HepG2 (cell line): ENCODE results near the gene NOL4L. TPM values are rescaled to one million over a fixed set of nuclear protein-coding genes. Genes with fewer than 3 reads are reported as not detected.

Source experiments
- BCL6 ChIP-seq: IDR thresholded peaks from 2 replicates; pipeline ENCODE4 v1.6.1; 2016; ENCODE audit warnings: missing genetic modification reagents, missing compliant biosample characterization
- CBX5 ChIP-seq: sonication (generic); formaldehyde crosslinking; IDR thresholded peaks from 2 replicates; pipeline ENCODE4 v1.4.0; 2020; ENCODE audit warnings: missing genetic modification reagents, borderline replicate concordance
- CERS6 ChIP-seq: sonication (generic); formaldehyde crosslinking; IDR thresholded peaks from 2 replicates; pipeline ENCODE4 v1.5.0; 2020; ENCODE audit warnings: missing genetic modification reagents
- DMAP1 ChIP-seq: IDR thresholded peaks from 2 replicates; pipeline ENCODE4 v1.6.1; 2016
- FOXM1 ChIP-seq: sonication (generic); formaldehyde crosslinking; IDR thresholded peaks from 2 replicates; pipeline ENCODE4 v1.5.0; 2020; ENCODE audit warnings: missing genetic modification reagents
- GLMP ChIP-seq: sonication (generic); formaldehyde crosslinking; IDR thresholded peaks from 2 replicates; pipeline ENCODE4 v1.9.0; 2021; ENCODE audit warnings: missing genetic modification reagents, mild to moderate bottlenecking, borderline replicate concordance
- HES4 ChIP-seq: sonication (generic); formaldehyde crosslinking; IDR thresholded peaks from 2 replicates; pipeline ENCODE4 v1.9.0; 2021; ENCODE audit warnings: mild to moderate bottlenecking, missing genetic modification reagents, borderline replicate concordance
- KLF11 ChIP-seq: IDR thresholded peaks from 2 replicates; pipeline ENCODE4 v1.6.1; 2016; ENCODE audit warnings: missing compliant biosample characterization
- MTF2 ChIP-seq: sonication (generic); formaldehyde crosslinking; IDR thresholded peaks from 2 replicates; pipeline ENCODE4 v1.5.0; 2020; ENCODE audit warnings: missing genetic modification reagents, borderline replicate concordance
- MXD3 ChIP-seq: IDR thresholded peaks from 2 replicates; pipeline ENCODE4 v1.6.1; 2016; ENCODE audit warnings: mild to moderate bottlenecking, missing biosample characterization, missing genetic modification reagents
- NFE2L1 ChIP-seq: sonication (generic); formaldehyde crosslinking; IDR thresholded peaks from 2 replicates; pipeline ENCODE4 v1.4.0; 2020; ENCODE audit warnings: missing genetic modification reagents, mild to moderate bottlenecking, borderline replicate concordance
- NFKBIZ ChIP-seq: IDR thresholded peaks from 2 replicates; pipeline ENCODE4 v1.6.1; 2018; ENCODE audit warnings: missing genetic modification reagents, missing compliant biosample characterization
- TCF7L2 ChIP-seq: IDR thresholded peaks from 2 replicates; pipeline ENCODE4 v1.6.1; 2011; ENCODE audit warnings: mild to moderate bottlenecking, low read depth, low read length, moderate library complexity
- THAP7 ChIP-seq: sonication (generic); formaldehyde crosslinking; IDR thresholded peaks from 2 replicates; pipeline ENCODE4 v1.8.1; 2023; ENCODE audit warnings: mild to moderate bottlenecking, missing genetic modification reagents
- ZFX ChIP-seq: sonication (generic); formaldehyde crosslinking; IDR thresholded peaks from 2 replicates; pipeline ENCODE4 v1.4.0; 2020; ENCODE audit warnings: mild to moderate bottlenecking, low read depth, missing genetic modification reagents, moderate library complexity
- ZFY ChIP-seq: sonication (generic); formaldehyde crosslinking; IDR thresholded peaks from 2 replicates; pipeline ENCODE4 v1.4.0; 2020; ENCODE audit warnings: missing genetic modification reagents
- ZMAT5 ChIP-seq: sonication (generic); formaldehyde crosslinking; IDR thresholded peaks from 2 replicates; pipeline ENCODE4 v1.5.0; 2020; ENCODE audit warnings: mild to moderate bottlenecking, low read depth, missing genetic modification reagents, borderline replicate concordance
- ZNF282 ChIP-seq: fragments of 450-650 bp; IDR thresholded peaks from 2 replicates; pipeline ENCODE4 v1.6.1; 2018; ENCODE audit not compliant: partially characterized antibody
- ZNF710 ChIP-seq: sonication (generic); formaldehyde crosslinking; IDR thresholded peaks from 2 replicates; pipeline ENCODE4 v1.5.0; 2020; ENCODE audit warnings: mild to moderate bottlenecking, missing genetic modification reagents, borderline replicate concordance
- ZNF724P ChIP-seq: sonication (generic); formaldehyde crosslinking; IDR thresholded peaks from 2 replicates; pipeline ENCODE4 v1.8.0; 2022; ENCODE audit warnings: missing genetic modification reagents, borderline replicate concordance
- ZNF773 ChIP-seq: sonication (generic); formaldehyde crosslinking; IDR thresholded peaks from 2 replicates; pipeline ENCODE4 v1.4.0; 2020; ENCODE audit warnings: missing genetic modification reagents, borderline replicate concordance
- polyA plus RNA-seq, 8 experiments: library from polyadenylated mRNA; depleted of rRNA in 3 of 8; stranded (reverse) in 7 of 8; unstranded in 1 of 8; fragments of >200 nt; fragmentation: Illumina TruSeq in 4 of 8; extraction: Trizol in 4 of 8; gene quantifications; 2 replicates each; pipeline versions ENCODE4 v1.2.1 to v1.2.3, GENCODE V29; 2011 to 2016; ENCODE audit warnings: low read depth in 4 of 8, missing spikeins in 1 of 8, mixed read lengths in 1 of 8; ENCODE audit not compliant: insufficient read depth in 1 of 8
- total RNA-seq, 5 experiments: library from RNA; depleted of rRNA; stranded (reverse); fragments of >200 nt; fragmentation: Illumina TruSeq; extraction: Trizol; gene quantifications; 2 replicates each; pipeline ENCODE4 v1.2.3, GENCODE V29; 2016; ENCODE audit warnings: low read depth in 1 of 5

The NOL4L gene
- total and polyA plus RNA-seq, 2 of the 13 experiments (the other 11 are each of a cell fraction or from before 2014, with no cell fraction given) = 16.6 to 35.4 TPM

GRCh38 chr20:32474967-32475811, 109.9 kb downstream of the NOL4L start (continued):
- no peak for TF ChIP-seq ZMAT5
- TF ChIP-seq TCF7L2 = no peak
- peak; percentile 87; the same call in 1 of the 2 replicates for TF ChIP-seq ZNF724P (CRISPR knock-in tag)
- TF ChIP-seq ZNF773 (CRISPR knock-in tag) = no peak
- TF ChIP-seq CERS6 = peak; percentile 9; the same call in 1 of the 2 replicates
- peak; percentile 91 for TF ChIP-seq MTF2 (CRISPR knock-in tag)
- TF ChIP-seq ZFX (CRISPR knock-in tag) = peak; percentile 89
- TF ChIP-seq BCL6 = peak; percentile 73
- peak; percentile 36; the same call in 1 of the 2 replicates for TF ChIP-seq FOXM1 (CRISPR knock-in tag)
- no peak; the same call in 1 of the 2 replicates for TF ChIP-seq HES4 (CRISPR knock-in tag)
- TF ChIP-seq GLMP (CRISPR knock-in tag) = no peak
- peak; percentile 35; the same call in 1 of the 2 replicates for TF ChIP-seq CBX5 (CRISPR knock-in tag)
- peak; percentile 91 for TF ChIP-seq MXD3 (CRISPR knock-in tag)
- TF ChIP-seq ZFY (CRISPR knock-in tag) = peak; percentile 89
- TF ChIP-seq DMAP1 (CRISPR knock-in tag) = peak; percentile 67
- TF ChIP-seq NFE2L1 (CRISPR knock-in tag) = no peak
- no peak for TF ChIP-seq NFKBIZ (CRISPR knock-in tag)
- peak; percentile 65; the same call in 1 of the 2 replicates for TF ChIP-seq THAP7 (CRISPR knock-in tag)
- TF ChIP-seq ZNF282 = no peak
- TF ChIP-seq ZNF710 = peak; percentile 74
- peak; percentile 56 for TF ChIP-seq KLF11 (CRISPR knock-in tag)
